ENCODE results near the gene TBC1D1.

DNA sequence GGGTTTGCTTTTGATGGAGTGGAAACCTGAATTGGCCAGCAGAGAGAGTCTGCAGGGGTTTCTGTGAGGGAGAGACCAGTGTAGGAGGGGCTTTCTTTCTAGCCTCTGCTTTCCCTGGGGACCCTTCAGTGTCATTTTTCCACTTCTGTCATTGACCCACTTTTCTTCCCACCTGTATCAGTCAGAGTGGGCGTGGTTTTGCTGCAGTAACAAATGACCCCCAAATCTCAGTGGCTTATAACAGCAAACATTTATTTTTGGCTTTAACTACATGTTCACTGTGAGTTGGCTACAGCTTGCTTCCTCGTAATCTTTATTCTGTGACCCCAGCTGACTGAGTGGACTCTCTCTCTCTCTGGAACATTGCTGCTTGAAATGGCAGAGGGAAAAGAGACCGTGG, 43.7 kb downstream of the TBC1D1 start:
- TF ChIP-seq CTCF (IDR thresholded peaks at IDR 0.05; ENCODE audit: control extremely low read depth in 1 of 3, insufficient read depth in 1 of 3, low read depth in 1 of 3, low read length in 3 of 3) (no peak), POLR2A (IDR thresholded peaks at IDR 0.05; ENCODE audit: control extremely low read depth in 1 of 2, low read depth in 2 of 2, low read length in 2 of 2) (no peak), KDM4A (IDR thresholded peaks at IDR 0.05; ENCODE audit: low read depth, low read length, severe bottlenecking) (no peak), EP300 (IDR thresholded peaks at IDR 0.05; ENCODE audit: borderline replicate concordance in 1 of 2, low read depth in 2 of 2, low read length in 2 of 2) (no peak), BACH1 (IDR thresholded peaks at IDR 0.05; ENCODE audit: low read length) (no peak), CEBPB (IDR thresholded peaks at IDR 0.05; ENCODE audit: low read depth, low read length) (no peak), ASH2L (IDR thresholded peaks at IDR 0.05; ENCODE audit: low read length) (no peak), RXRA (IDR thresholded peaks at IDR 0.05; ENCODE audit: insufficient read depth, low read depth, low read length) (no peak)
- TF ChIP-seq, protein P1, sequence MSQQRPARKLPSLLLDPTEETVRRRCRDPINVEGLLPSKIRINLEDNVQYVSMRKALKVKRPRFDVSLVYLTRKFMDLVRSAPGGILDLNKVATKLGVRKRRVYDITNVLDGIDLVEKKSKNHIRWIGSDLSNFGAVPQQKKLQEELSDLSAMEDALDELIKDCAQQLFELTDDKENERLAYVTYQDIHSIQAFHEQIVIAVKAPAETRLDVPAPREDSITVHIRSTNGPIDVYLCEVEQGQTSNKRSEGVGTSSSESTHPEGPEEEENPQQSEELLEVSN (IDR thresholded peaks at IDR 0.05): no peak
